GM18867 (cell line): ENCODE results near the gene C17orf50.

ENCODE experiments used
- ATAC-seq: cut with Tn5 transposase; IDR thresholded peaks from one replicate; pipeline ENCODE4 v1.9.1; 2021; ENCODE audit warnings: mild to moderate bottlenecking, moderate library complexity; ENCODE audit not compliant: unreplicated experiment

Gene C17orf50

GRCh38 chr17:35780950-35781349, 20.3 kb downstream of the C17orf50 start:
- ATAC-seq = no peak

DNA sequence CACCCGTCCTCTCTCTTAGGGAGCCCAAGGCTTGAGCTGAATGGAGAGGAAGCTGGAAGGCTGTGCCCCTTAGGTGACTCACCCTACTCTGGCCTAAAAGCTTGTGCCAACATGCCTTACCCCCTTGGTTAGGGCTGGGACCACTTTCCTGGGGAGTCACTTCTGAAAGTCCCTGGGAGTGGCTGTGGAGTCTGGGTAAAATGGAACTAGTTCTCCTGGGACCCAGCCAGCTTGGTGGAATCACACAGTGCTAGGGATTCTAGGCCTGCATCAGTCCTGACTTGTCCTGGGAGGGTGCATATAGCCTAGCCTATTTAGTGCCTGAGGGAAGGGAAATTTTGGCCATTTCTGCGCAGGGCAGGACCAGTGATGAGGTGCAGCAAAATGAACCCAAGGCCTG, 24.2 kb downstream of the C17orf50 start:
- ATAC-seq = no peak

DNA sequence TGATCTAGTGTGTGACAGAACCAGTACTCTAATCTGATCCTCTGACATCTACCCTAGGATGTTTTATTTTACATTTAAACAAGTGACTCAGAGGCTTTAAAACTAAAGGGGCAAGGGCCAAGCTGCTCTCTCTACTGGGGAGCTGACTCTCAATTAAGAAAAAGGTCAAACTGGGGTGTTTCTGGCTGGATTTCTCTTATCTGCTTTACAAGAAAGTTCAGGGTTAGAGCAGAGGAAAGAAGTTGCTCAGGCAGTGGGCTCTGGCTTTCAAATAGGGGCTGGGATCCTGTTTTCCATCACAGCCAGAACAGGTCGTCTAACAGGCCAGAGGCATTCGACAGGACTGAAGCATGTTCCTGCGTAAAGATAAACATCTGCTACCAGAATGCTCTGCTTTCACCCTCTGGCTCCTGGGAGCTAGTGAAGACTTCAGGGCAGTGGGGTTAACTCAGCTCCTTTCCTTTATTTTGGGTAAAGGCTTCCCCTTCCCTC, 26.3 kb downstream of the C17orf50 start:
- ATAC-seq = no peak

DNA sequence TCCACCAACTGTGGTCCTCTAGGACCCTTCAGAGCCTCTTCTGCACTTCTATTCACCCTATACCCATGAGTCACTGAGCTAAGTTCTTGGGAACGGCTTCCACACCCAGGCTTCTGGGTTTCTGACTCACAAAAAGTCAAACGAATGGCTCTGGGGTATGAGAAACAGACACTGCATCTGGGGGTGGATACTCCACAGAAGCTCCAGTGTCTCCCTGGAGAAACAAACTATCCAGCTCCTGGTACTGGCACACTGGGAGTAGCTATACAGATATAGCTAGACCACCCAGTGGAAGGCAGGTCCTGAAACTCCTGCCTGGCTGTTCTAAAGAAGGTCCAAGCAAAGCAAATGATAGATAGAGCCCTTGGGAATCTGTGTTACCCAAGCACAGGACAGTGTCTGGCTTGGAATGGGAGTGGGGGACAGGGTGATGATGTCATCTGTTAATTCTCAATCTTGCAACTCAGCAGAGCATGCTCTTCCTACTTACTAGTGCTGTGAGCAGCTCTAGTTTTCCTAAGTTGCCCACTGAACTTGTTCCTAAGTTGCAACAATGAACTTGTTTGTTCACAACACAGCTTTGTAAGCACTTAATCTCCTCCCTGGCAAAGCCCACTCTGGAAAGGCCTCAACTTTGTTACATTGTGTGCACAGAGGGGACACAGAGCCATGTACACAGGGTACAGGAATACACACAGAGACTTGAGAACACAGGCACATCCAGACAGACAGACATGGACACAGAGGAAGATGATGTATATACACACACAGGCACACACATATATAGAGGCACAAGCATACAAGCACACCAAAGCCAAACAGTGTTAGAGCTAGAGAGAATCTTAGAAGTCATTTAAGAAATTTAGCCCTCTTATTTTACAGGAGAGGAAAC, 28.0 kb downstream of the C17orf50 start:
- no peak for ATAC-seq

- no peak for ATAC-seq
Measured at GRCh38 chr17:35790841-35791240, 30.2 kb downstream of the C17orf50 start.

DNA sequence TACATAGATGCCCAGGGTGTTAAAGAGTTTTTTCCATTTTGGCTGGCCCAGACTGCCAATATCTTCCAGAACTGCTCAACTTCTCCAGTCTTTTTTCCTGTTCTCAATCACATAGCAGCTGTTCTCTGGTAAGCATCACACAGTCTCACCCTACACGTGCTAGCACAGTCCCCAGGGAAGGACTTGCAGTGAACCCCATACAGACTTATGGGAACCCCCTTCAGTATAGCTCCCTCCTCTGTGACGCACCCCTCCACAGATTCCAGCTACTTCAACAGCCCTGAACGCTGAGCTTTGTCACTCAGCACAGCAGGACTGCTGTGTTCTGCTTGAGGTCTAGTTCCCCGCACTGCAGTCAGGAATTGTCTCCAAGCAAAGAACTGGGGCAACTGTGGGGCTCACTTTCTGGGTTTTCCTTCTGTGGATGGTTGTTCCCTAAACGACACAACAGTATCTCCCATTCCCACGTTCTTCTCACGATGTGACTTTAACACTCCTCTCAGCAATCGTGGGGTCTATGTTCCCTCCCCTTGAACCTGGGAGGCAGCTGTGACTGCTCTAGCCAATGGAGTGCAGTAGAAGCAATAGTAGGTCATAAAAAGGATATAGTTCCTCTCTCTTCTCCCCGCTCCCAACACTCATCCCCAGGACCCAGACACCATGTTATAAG, 31.1 kb downstream of the C17orf50 start:
- no peak for ATAC-seq

DNA sequence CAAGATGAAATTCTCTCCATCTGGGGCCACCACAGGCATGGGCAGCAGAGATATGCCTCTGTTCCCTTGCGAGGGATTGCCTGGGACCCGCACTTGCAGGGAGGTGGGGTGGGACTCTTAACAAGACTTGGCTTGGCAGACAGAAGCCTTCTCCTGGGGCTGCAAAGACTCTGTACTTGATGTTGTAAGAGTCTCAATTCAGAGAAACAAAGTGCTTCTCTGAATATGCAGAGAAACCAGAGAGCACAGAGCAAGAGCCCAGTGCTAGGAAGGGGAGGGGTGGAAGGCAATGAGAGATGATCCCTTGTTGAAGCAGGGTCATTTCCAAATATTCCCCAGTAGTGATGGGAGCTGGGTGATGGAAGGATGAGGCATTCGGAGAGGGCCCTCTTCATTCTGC, 32.6 kb downstream of the C17orf50 start:
- ATAC-seq = no peak

- no peak for ATAC-seq
Measured at GRCh38 chr17:35795007-35795870, 34.6 kb downstream of the C17orf50 start, which contains the start of gene MMP28. TSS of gene MMP28 (minus strand) at chr17:35795641. CDS start at chr17:35795377, 264 bp downstream.

DNA sequence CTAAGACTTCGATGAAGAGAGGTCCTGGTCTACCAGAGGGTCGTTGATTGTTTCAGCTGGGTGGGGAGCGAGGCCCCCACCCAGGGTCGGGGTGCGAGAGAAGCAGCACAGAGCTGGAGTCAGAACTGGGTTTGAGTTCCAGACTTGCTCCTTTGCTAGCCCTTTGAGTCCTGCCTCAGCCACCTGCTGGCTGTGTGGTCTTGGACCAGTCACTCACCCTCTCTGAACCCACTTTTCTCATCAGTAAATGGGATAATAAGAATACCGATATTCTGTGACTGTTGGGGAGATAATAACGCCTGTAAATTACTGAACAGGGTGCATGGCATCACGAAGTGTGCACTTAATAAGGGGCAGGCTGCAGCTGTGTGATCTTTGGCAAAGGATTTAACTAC, 35.2 kb downstream of the C17orf50 start:
- no peak for ATAC-seq

GRCh38 chr17:35796942-35797341, 36.3 kb downstream of the C17orf50 start:
- no peak for ATAC-seq

- ATAC-seq = no peak
Measured at GRCh38 chr17:35797370-35797769, 36.7 kb downstream of the C17orf50 start.

- no peak for ATAC-seq
Measured at GRCh38 chr17:35797918-35798317, 37.2 kb downstream of the C17orf50 start.

DNA sequence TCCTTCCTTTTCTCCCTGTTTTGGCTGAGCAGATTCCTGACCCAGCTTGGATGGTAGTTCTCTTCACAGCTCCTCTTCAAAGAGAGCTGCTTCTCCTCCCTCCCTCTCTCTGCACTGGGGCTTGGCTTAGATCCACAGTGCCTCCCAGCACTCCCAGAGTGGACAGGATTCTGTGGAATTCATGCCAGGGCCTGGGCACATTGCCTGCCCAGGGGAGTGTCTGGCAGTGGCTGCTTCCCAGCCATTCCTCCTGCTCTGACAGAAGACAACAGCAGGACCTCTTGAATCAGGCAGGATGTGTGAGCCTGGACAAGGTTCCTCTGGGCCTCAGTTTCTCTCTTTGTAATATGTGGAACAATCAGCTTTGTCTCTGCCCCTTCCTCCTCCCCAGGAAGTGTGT, 39.3 kb downstream of the C17orf50 start:
- ATAC-seq = no peak

DNA sequence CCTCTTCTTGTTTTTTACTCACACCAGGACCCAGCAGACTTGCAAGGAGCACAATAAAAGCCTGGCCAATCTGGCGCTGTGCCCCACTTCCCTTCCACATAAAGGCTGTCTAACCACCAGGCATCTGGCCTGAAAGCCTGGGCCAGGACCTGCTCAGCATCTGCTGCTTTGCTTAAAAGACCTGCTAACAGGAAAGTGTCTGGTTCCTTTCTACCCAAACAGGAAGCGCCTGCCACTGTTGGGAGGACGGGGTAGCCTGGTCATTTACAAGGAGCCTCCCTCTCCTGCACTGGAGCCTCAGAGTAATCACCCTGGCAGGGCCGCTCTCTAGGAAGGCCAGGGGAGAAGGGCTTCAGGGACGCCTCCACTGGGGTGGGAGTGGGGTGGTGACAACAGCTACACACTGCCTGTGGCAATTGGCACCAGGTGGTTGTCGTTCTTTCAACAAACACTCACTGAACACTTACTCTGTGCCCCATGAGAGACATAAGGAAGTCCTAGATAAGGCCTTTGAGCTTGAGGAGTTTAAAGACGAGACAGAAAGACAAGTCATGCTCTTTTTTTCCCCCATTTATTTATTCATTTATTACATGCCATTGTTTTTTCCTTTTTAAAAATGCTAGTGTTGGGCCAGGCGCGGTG, 41.0 kb downstream of the C17orf50 start:
- ATAC-seq = no peak

- ATAC-seq = peak; percentile 31
Measured at GRCh38 chr17:35804658-35805192, 44.0 kb downstream of the C17orf50 start.

- no peak for ATAC-seq
Measured at GRCh38 chr17:35807371-35808144, 46.9 kb downstream of the C17orf50 start.

DNA sequence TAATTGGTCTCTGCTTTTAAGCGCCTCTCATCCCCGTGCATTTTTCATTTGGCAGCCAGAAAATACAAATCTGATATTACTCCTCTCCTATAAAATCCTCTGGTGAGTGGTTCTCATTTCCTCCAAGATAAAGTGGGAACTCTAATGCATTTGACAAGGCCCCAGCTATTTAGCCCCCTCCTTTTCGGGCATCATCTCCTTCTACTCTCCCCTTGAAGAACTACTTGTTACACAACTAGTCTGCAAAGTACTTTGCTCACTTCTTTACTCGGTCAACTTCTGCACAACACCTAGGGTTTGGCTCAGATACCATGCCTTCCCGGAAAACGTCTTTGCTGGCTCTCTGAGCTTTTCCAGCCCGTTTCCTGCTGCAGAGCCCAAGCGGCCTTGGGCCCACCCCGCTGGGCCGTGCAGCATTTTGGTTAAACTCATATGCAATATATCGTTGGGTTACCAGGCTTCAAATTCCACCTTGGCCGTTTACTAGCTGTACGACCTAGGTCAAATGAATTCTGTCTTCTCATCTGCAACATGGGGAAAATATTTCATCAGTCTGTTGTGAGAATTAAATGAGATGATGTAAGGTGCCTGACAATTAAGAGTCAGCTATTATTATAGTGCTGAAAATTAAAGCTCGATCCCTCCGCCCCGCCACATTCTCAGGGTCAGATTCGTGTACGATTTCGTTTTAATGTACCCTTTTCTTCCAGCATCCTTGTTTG, 47.7 kb downstream of the C17orf50 start:
- ATAC-seq = no peak

GRCh38 chr17:35808962-35809854, 48.5 kb downstream of the C17orf50 start, which contains the start of gene TAF15:
TSS of gene TAF15 (plus strand) at chr17:35809484. CDS start at chr17:35809570, 86 bp downstream.
- ATAC-seq = peak; percentile 89
